Parathyroid adenoma (tissue), 2 donors: Measurements from ENCODE around the gene F2R.
"Not testable (repeated sequence)": the region's sequence is repeated elsewhere in the genome, so short reads cannot be mapped to it uniquely, and the experiment has no call there.

Source experiments
- H2AFZ ChIP-seq: fragments of 300-600 bp; sonication (generic); one replicate; pipeline ENCODE4 v1.7.0; 2017; ENCODE audit warnings: antibody characterized with exemption, mild to moderate bottlenecking
- H3K27ac ChIP-seq: fragments of 300-600 bp; sonication (generic); one replicate; pipeline ENCODE4 v1.7.0; 2017
- H3K27me3 ChIP-seq: fragments of 300-600 bp; sonication (generic); one replicate; pipeline ENCODE4 v1.7.0; 2017; ENCODE audit warnings: low read length; ENCODE audit not compliant: control insufficient read depth, insufficient read depth
- H3K36me3 ChIP-seq: fragments of 300-600 bp; sonication (generic); one replicate; pipeline ENCODE4 v1.7.0; 2017; ENCODE audit warnings: low read length; ENCODE audit not compliant: control insufficient read depth, insufficient read depth
- H3K4me1 ChIP-seq: fragments of 300-600 bp; sonication (generic); one replicate; pipeline ENCODE4 v1.7.0; 2017; ENCODE audit warnings: control low read depth
- H3K4me2 ChIP-seq: fragments of 300-600 bp; sonication (generic); one replicate; pipeline ENCODE4 v1.7.0; 2017; ENCODE audit warnings: low read length
- H3K4me3 ChIP-seq: fragments of 300-600 bp; sonication (generic); one replicate; pipeline ENCODE4 v1.7.0; 2017; ENCODE audit warnings: low read depth, low read length
- H3K79me2 ChIP-seq: fragments of 300-600 bp; sonication (generic); one replicate; pipeline ENCODE4 v1.7.0; 2017; ENCODE audit warnings: control low read depth
- H3K9ac ChIP-seq: fragments of 300-600 bp; sonication (generic); one replicate; pipeline ENCODE4 v1.7.0; 2017; ENCODE audit warnings: mild to moderate bottlenecking
- H3K9me3 ChIP-seq: fragments of 300-600 bp; sonication (generic); one replicate; pipeline ENCODE4 v1.7.0; 2017; ENCODE audit warnings: low read length; ENCODE audit not compliant: control insufficient read depth
- TF ChIP-seq, protein P1 (sequence below): fragments of 300-600 bp; sonication (generic); IDR thresholded peaks from one replicate; pipeline ENCODE4 v1.7.0; 2017; ENCODE audit warnings: antibody characterized with exemption, mild to moderate bottlenecking
- donor health status: primary hyperparathyroidism.

Gene F2R

DNA sequence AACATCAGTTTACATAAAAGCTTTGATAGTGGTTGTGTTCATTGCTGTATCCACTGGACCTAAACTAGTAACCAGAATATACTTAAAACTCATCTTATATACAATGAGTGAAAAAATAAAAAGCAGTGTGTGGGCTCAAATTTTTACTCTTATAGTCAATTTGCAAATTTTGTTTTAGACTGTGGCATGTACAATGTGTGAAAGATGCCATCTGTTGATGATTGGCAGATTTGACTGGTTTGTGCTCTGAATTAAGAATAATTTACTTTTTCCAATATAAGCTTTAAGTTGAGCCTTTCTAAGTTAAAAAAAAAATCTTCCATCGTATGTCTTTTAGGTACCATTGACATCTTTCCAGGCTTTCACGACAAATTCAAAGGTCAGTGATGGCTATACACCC lies 60.5 kb downstream of the F2R start:
- TF ChIP-seq, protein P1, sequence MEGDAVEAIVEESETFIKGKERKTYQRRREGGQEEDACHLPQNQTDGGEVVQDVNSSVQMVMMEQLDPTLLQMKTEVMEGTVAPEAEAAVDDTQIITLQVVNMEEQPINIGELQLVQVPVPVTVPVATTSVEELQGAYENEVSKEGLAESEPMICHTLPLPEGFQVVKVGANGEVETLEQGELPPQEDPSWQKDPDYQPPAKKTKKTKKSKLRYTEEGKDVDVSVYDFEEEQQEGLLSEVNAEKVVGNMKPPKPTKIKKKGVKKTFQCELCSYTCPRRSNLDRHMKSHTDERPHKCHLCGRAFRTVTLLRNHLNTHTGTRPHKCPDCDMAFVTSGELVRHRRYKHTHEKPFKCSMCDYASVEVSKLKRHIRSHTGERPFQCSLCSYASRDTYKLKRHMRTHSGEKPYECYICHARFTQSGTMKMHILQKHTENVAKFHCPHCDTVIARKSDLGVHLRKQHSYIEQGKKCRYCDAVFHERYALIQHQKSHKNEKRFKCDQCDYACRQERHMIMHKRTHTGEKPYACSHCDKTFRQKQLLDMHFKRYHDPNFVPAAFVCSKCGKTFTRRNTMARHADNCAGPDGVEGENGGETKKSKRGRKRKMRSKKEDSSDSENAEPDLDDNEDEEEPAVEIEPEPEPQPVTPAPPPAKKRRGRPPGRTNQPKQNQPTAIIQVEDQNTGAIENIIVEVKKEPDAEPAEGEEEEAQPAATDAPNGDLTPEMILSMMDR, result no peak
- no peak overlapping the region for H3K4me3 ChIP-seq
- H3K79me2 ChIP-seq, result no peaks in the 10 kb centered on the region
- H3K27me3 ChIP-seq, result no peaks in the 10 kb centered on the region
- H3K36me3 ChIP-seq, result no peaks in the 10 kb centered on the region
- no peak overlapping the region for H3K9ac ChIP-seq
- no peak overlapping the region for H3K4me2 ChIP-seq
- H3K9me3 ChIP-seq, result no peaks in the 10 kb centered on the region
- no peak overlapping the region for H3K27ac ChIP-seq
- no peaks in the 10 kb centered on the region for H3K4me1 ChIP-seq
- H2AFZ ChIP-seq, result no peak overlapping the region

GRCh38 chr5:76780616-76781015 lies 64.7 kb downstream of the F2R start:
- not testable (repeated sequence) for H3K36me3 ChIP-seq, H3K4me2 ChIP-seq, H3K9ac ChIP-seq, H3K27ac ChIP-seq, H3K9me3 ChIP-seq, H2AFZ ChIP-seq, H3K4me1 ChIP-seq, H3K27me3 ChIP-seq, H3K79me2 ChIP-seq, H3K4me3 ChIP-seq

GRCh38 chr5:76781775-76782174 lies 65.8 kb downstream of the F2R start:
- H3K4me2 ChIP-seq, result no peak overlapping the region
- no peak overlapping the region for H2AFZ ChIP-seq
- TF ChIP-seq, protein P1, result no peak
- H3K9ac ChIP-seq, result no peak overlapping the region
- H3K27ac ChIP-seq, result no peak overlapping the region
- H3K4me3 ChIP-seq, result no peak overlapping the region
- no peaks in the 10 kb centered on the region for H3K4me1 ChIP-seq
- H3K36me3 ChIP-seq, result no peaks in the 10 kb centered on the region
- H3K79me2 ChIP-seq, result no peaks in the 10 kb centered on the region
- no peaks in the 10 kb centered on the region for H3K9me3 ChIP-seq
- no peaks in the 10 kb centered on the region for H3K27me3 ChIP-seq

GRCh38 chr5:76782444-76782843 lies 66.5 kb downstream of the F2R start:
- Histone ChIP-seq H3K9me3 (no peaks in the 10 kb centered on the region), H2AFZ (no peak overlapping the region), H3K9ac (no peak overlapping the region), H3K4me3 (no peak overlapping the region), H3K27me3 (no peaks in the 10 kb centered on the region), H3K4me2 (no peak overlapping the region), H3K79me2 (no peaks in the 10 kb centered on the region), H3K36me3 (no peaks in the 10 kb centered on the region), H3K4me1 (no peaks in the 10 kb centered on the region), H3K27ac (no peak overlapping the region)
- TF ChIP-seq, protein P1, result no peak
